NCI-H1105 (cell line): ENCODE data around the gene NOC2L.
A peak's percentile ranks its signal among the peaks of the same experiment; 100 is the strongest.
"Not testable (repeated sequence)": the region's sequence is repeated elsewhere in the genome, so short reads cannot be mapped to it uniquely, and the experiment has no call there.

Experiments
- DNase-seq: peaks from one replicate; lab custom pipeline; 2025; lab: John Stamatoyannopoulos, UW

The NOC2L gene

GRCh38 chr1:958823-959730, at the start of gene NOC2L:
Gene NOC2L (minus strand): TSS chr1:959256. CDS start chr1:959240, 16 bp downstream.
- peak; percentile 83 for DNase-seq

GRCh38 chr1:1006305-1007159, 47.5 kb upstream of the NOC2L start:
- DNase-seq = no peak

- no peak for DNase-seq
Observed at GRCh38 chr1:1005774-1006304, 46.8 kb upstream of the NOC2L start.

- DNase-seq = no peak
Observed at GRCh38 chr1:1004780-1005697, 46.0 kb upstream of the NOC2L start.

- DNase-seq = no peak
Observed at GRCh38 chr1:1004420-1004779, 45.3 kb upstream of the NOC2L start.

DNA sequence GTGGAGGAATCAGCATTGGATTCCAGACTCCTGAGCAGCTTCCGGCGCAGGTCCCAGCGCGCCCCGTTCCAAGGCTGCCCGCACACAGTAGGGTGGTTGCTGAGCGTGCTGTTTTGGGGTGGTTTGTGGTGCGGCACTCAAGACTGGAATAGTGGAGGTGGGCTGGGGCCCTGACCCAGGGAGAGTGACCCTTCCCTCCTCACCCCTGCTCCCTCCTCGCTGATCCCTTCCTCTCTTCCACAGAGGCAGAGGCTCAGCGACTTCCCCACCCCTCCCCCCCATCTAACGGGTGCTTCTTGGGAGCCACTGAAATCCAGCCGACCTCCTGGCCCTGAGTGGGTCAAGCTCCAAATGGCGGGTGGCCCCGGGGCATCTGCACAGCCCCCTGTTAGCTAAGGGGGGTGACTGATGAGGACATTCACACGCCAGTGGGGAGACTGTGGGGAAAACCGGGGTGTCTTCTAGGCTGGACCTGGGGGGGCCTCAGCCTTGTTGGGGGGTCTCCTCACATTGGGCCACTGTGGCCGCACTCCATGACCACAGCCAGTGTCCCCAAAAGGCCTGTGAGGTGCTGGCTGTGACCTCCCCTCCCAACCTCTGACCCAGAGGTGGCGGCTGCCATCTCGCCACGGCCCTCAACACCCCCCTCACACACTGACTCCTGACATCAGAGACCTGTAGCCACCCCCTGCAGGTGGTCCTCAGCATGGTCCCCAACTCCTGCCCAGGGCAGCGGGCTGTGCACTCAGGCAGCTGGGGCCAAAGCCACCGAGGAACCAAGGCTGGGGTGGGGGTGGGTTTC, 44.8 kb upstream of the NOC2L start:
- DNase-seq = no peak

GRCh38 chr1:1001057-1001783, 42.2 kb upstream of the NOC2L start:
- DNase-seq = no peak

DNA sequence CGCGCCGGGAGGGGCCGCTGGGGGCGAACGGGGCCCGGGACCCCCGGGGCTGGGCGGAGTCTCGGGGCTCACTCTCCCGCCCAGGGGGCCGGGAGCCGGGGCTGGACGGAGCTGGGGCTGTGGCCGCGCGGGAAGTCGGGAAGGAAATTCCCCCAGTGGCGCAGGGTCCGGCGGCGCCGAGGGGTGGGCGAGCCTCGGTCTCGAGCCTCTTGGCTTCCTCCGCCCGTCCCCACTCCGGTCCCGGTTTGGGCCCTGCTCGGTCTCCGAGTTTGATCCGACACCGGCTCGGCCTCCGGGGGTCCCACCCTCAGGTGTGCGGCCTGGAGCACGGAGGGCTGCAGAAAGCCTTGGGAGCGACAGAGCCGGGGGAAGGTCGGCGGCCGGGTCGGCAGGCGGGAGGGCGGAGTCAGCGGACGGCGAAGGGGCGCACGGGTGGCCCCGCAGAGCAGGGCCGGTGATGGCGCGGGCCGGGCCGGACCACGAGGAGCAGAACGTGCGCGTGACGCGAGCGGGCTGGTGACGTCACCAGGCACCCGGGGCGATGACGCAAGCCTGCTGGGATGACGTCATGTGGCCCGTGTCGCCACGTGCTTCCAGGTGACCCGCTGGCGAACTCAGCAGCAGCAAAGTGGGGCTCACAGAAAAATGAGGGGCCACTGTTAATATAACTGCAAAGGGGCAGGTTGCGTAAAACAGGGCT, 41.5 kb upstream of the NOC2L start:
- DNase-seq = peak; percentile 63

GRCh38 chr1:999725-1000356, 40.8 kb upstream of the NOC2L start, which contains the start of gene HES4:
Gene HES4 (minus strand): TSS chr1:1000097. CDS start chr1:999973, 124 bp downstream.
- DNase-seq = peak; percentile 84

DNA sequence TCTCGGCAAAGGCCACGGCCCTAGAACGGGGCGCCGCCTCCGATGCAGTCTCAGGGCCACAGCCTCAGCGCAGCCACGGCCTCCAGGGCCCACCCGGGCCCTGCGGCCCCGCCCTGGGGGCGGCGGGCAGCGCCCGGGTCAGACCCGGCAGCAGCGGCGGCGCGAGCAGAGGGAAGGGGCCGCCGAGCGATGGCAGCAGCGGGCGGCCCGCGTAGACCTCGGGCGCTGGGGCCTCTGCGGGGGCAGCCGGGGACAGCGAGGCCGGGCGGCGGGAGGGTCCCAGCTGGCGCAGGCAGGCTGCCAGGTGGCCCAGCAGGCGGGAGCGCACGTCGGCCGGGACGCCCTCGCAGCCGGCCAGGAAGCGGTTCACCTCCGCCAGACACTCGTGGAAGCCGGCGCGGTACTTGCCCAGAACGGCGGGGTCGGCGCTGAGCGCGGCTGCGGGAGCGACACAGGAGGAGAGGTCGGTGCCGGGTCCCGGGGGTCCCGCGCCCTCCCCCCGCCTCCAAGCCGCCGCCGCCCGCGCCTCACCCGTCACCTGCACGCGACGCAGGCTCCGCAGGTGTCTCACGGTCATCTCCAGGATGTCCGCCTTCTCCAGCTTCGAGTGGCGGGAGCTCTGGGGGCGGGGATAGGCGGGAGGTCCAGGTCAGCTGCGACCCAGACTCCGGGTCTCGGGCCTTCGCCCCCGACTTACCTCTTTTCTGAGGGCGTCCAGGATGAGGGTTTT, 40.1 kb upstream of the NOC2L start:
- no peak for DNase-seq

- DNase-seq = no peak
Observed at GRCh38 chr1:998745-998994, 39.6 kb upstream of the NOC2L start.

GRCh38 chr1:997993-998744, 39.1 kb upstream of the NOC2L start:
- no peak for DNase-seq

- no peak for DNase-seq
Observed at GRCh38 chr1:997713-997992, 38.6 kb upstream of the NOC2L start.

DNA sequence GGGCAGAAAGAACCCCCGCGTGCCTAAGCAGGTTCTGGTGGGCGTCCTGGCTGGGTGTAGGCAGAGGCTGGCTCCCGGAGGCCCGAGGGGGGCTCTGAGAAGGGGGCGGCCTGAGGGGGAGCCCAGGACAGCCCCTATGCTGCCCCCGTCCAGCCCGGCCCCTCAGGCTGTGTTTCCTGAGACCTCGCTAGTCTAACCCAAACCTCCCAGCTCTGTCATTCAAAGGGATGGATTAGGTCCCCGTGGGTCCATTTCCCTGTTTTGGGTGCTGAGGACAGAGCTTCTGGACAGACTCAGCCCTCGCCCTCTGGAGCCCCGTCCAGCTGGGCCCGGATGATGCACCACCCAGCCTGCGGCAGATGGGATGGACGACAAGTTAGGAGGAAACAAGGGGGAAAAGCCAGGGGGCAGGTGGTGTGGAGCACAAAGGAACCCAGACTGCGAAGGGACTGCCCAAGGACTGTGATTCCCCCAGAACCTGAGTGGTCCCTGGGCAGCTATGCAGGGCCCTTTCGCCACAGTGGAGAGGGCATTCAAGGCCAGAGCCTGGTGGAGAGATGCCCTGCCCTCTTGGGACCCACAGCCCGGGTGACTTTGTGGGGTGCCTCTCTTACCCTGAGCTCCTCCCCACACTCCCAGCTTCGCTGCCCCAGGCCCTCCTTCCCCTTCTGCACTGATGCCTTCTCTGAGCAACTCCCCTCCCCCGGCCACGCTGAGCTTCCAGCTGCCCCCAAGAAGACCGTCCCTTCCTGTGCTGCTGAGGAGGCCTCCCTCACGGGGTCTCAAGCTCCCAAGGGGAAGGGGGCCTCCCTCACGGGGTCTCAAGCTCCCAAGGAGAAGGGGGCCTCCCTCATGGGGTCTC, 38.0 kb upstream of the NOC2L start:
- no peak for DNase-seq

- DNase-seq = no peak
Observed at GRCh38 chr1:995665-996633, 36.9 kb upstream of the NOC2L start.

GRCh38 chr1:994546-994945, 35.5 kb upstream of the NOC2L start:
- not testable (repeated sequence) for DNase-seq
